GM18951 (cell line): ENCODE measurements around the gene GABRG3.

Experiments used
- POLR2A ChIP-seq: IDR thresholded peaks from 4 replicates; pipeline ENCODE4 v1.6.1; 2011; ENCODE audit warnings: mild to moderate bottlenecking; ENCODE audit not compliant: insufficient read length, insufficient read depth; ENCODE audit errors: extremely low read depth
- in situ Hi-C: fragments of 300-500 bp; cut with MboI; formaldehyde crosslinking; loops from one replicate; pipeline ENCODE4 v1.12.0; 2022; ENCODE audit warnings: low sequenced_read_pairs, mixed read lengths, inconsistent platforms; ENCODE audit not compliant: unreplicated experiment

GABRG3 gene

GRCh38 chr15:27027229-27027628 is 56.2 kb downstream of the GABRG3 start:
- no peak for TF ChIP-seq POLR2A
- in situ Hi-C loops, result no loop called here

GRCh38 chr15:27028858-27029477 is 58.0 kb downstream of the GABRG3 start:
- in situ Hi-C loops, result no loop called here
- TF ChIP-seq POLR2A, result no peak

GRCh38 chr15:27036210-27036609 is 65.2 kb downstream of the GABRG3 start:
- no peak for TF ChIP-seq POLR2A
- in situ Hi-C loops, result no loop called here

- TF ChIP-seq POLR2A, result no peak
- in situ Hi-C loops, result no loop called here
Observed at GRCh38 chr15:27037501-27037900, 66.5 kb downstream of the GABRG3 start.

- in situ Hi-C loops, result no loop called here
- TF ChIP-seq POLR2A, result no peak
Observed at GRCh38 chr15:27039152-27039551, 68.2 kb downstream of the GABRG3 start.

- TF ChIP-seq POLR2A, result no peak
Observed at GRCh38 chr15:27042230-27042629, 71.2 kb downstream of the GABRG3 start.

GRCh38 chr15:27042646-27043045 is 71.7 kb downstream of the GABRG3 start:
- in situ Hi-C loops, result no loop called here
- no peak for TF ChIP-seq POLR2A

More at GRCh38 chr15:27042230-27042629, 71.2 kb downstream of the GABRG3 start:
- in situ Hi-C loops, result no loop called here

- in situ Hi-C loops, result no loop called here
- TF ChIP-seq POLR2A, result no peak
Observed at GRCh38 chr15:27043770-27044169, 72.8 kb downstream of the GABRG3 start.

GRCh38 chr15:27045796-27046195 is 74.8 kb downstream of the GABRG3 start:
- no peak for TF ChIP-seq POLR2A
- in situ Hi-C loops, result no loop called here

- in situ Hi-C loops, result no loop called here
- no peak for TF ChIP-seq POLR2A
Observed at GRCh38 chr15:27046880-27047279, 75.9 kb downstream of the GABRG3 start.

GRCh38 chr15:27050163-27050562 is 79.2 kb downstream of the GABRG3 start:
- in situ Hi-C loops, result no loop called here
- no peak for TF ChIP-seq POLR2A

GRCh38 chr15:27054426-27054825 is 83.4 kb downstream of the GABRG3 start:
- no peak for TF ChIP-seq POLR2A
- in situ Hi-C loops, result no loop called here

- in situ Hi-C loops, result no loop called here
- TF ChIP-seq POLR2A, result no peak
Observed at GRCh38 chr15:27057904-27058645, 87.1 kb downstream of the GABRG3 start.

- in situ Hi-C loops, result no loop called here
- no peak for TF ChIP-seq POLR2A
Observed at GRCh38 chr15:27058939-27059338, 88.0 kb downstream of the GABRG3 start.
